Stimulated activated CD4-positive, alpha-beta T cell treated with anti-CD3 and anti-CD28 coated beads, Interleukin-4, amount 100 ng/mL, for 24 hours (primary cell): ENCODE measurements around the gene EVA1A.

Experiments used
- DNase-seq: peaks from one replicate; pipeline ENCODE4 v3.0.0-alpha.2; 2020

The EVA1A gene

GRCh38 chr2:75539955-75540716 lies 20.6 kb downstream of the EVA1A start:
- DNase-seq = no peak

- no peak for DNase-seq
Measured at GRCh38 chr2:75538521-75539490, 21.9 kb downstream of the EVA1A start.

GRCh38 chr2:75537658-75538057 lies 23.1 kb downstream of the EVA1A start:
- DNase-seq = no peak

GRCh38 chr2:75533135-75533534 lies 27.6 kb downstream of the EVA1A start:
- DNase-seq = no peak

- no peak for DNase-seq
Measured at GRCh38 chr2:75532488-75532887, 28.3 kb downstream of the EVA1A start.

GRCh38 chr2:75528221-75528977 lies 32.3 kb downstream of the EVA1A start:
- DNase-seq = no peak

- no peak for DNase-seq
Measured at GRCh38 chr2:75527676-75528075, 33.1 kb downstream of the EVA1A start.

- DNase-seq = no peak
Measured at GRCh38 chr2:75526842-75527241, 33.9 kb downstream of the EVA1A start.

- no peak for DNase-seq
Measured at GRCh38 chr2:75525434-75526310, 35.1 kb downstream of the EVA1A start.

GRCh38 chr2:75524276-75524911 lies 36.3 kb downstream of the EVA1A start:
- DNase-seq = no peak

GRCh38 chr2:75523313-75524275 lies 37.1 kb downstream of the EVA1A start:
- DNase-seq = no peak

GRCh38 chr2:75522543-75523312 lies 38.0 kb downstream of the EVA1A start:
- no peak for DNase-seq

GRCh38 chr2:75521225-75521872 lies 39.4 kb downstream of the EVA1A start:
- no peak for DNase-seq

- no peak for DNase-seq
Measured at GRCh38 chr2:75519843-75520242, 40.9 kb downstream of the EVA1A start.

- DNase-seq = no peak
Measured at GRCh38 chr2:75518638-75519465, 41.9 kb downstream of the EVA1A start.

GRCh38 chr2:75517547-75518230 lies 43.0 kb downstream of the EVA1A start:
- DNase-seq = no peak
